Measurements from ENCODE around the gene KANTR. TPM values are rescaled to one million over a fixed set of nuclear protein-coding genes. Genes with fewer than 3 reads are reported as not detected.
A peak's percentile ranks its signal among the peaks of the same experiment; 100 is the strongest.

The KANTR gene
- total RNA-seq, 1 experiment from 2014 or later, result 7.7 TPM

DNA sequence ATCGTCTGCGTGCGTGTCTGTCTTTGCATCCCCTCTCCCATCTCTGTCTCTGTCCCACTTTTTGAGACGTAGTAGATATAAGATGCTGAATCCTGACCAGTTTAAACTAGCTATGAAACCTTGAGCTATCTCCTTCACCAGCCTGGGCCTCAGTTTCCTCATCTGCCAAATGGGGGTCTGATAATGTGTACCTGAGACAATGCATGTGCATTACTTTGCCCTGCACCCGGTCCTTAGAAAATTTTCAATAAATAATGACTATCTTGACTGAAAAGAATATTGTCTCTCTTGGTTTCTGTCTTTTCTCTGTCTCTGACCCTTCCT is 602 bp downstream of the KANTR start:
- Histone ChIP-seq H3K9me3 (ENCODE audit: control insufficient read depth, low read depth, low read length) (peaks cover 27% of the 10 kb centered on the region), H3T11ph (ENCODE audit: low read length) (no peak overlapping the region), H2AFZ (ENCODE audit: low read length) (no peak overlapping the region), H3K14ac (ENCODE audit: insufficient read depth, low read length) (no peak overlapping the region), H4K5ac (ENCODE audit: insufficient read length, low read depth, low read length) (no peak overlapping the region), H3K27ac (ENCODE audit: insufficient read length, low read depth, low read length) (no peak overlapping the region), H2BK12ac (ENCODE audit: insufficient read length, low read depth, low read length) (no peak overlapping the region), H3K56ac (ENCODE audit: insufficient read length, low read depth, low read length) (no peak overlapping the region), H2BK15ac (ENCODE audit: low read depth, low read length) (no peak overlapping the region), H3K9ac (ENCODE audit: extremely low read depth, insufficient read length, low read length) (peak overlapping the region; percentile 55), H3K4me2 (ENCODE audit: insufficient read depth, insufficient read length, low read length) (peak overlapping the region; percentile 78), H3K79me1 (ENCODE audit: insufficient read depth, low read depth, low read length, poor library complexity, severe bottlenecking) (no peaks in the 10 kb centered on the region), H4K91ac (ENCODE audit: insufficient read length, low read depth, low read length) (no peak overlapping the region), H3K4me1 (ENCODE audit: insufficient read depth, low read length) (no peaks in the 10 kb centered on the region), H3K23ac (ENCODE audit: insufficient read length, low read depth, low read length) (no peak overlapping the region), H4K8ac (replicated peaks; ENCODE audit: insufficient read length, low read depth, low read length) (no peak overlapping the region), H3K27me3 (ENCODE audit: insufficient read depth, low read length) (no peaks in the 10 kb centered on the region), H3K18ac (ENCODE audit: insufficient read length, low read depth, low read length) (no peak overlapping the region), H3K23me2 (ENCODE audit: insufficient read length, low read depth, low read length, poor library complexity, severe bottlenecking) (peaks cover 3% of the 10 kb centered on the region), H2BK20ac (ENCODE audit: low read depth, low read length, poor library complexity, severe bottlenecking) (no peak overlapping the region), H3K79me2 (ENCODE audit: insufficient read depth, low read length) (no peaks in the 10 kb centered on the region), H2AK5ac (ENCODE audit: insufficient read length, low read length) (no peak overlapping the region), H3K4ac (ENCODE audit: low read depth, low read length) (no peak overlapping the region), H2BK120ac (ENCODE audit: low read depth, low read length, poor library complexity, severe bottlenecking) (no peak overlapping the region), H2BK5ac (ENCODE audit: insufficient read length, low read length) (no peak overlapping the region), H4K20me1 (ENCODE audit: control insufficient read depth, insufficient read depth, insufficient read length) (no peaks in the 10 kb centered on the region)
- Mint-ChIP-seq H3K4me3 (peak overlapping the region; percentile 87 to 93), H3K27me3 (ENCODE audit: low read depth) (no peaks in the 10 kb centered on the region; the same call in 1 of the 2 replicates), H3K9me3 (peaks cover 51 to 67% of the 10 kb centered on the region in 2 experiments), H3K36me3 (ENCODE audit: insufficient read depth in 1 of 3, low read depth in 3 of 3) (peaks cover 4 to 6% (median 4%) of the 10 kb centered on the region in 3 experiments; a peak in 6 of 7 replicates), H3K27ac (peak overlapping the region in 1 of 3 experiments; percentile 85; a peak in 3 of 7 replicates), H3K4me1 (peaks cover 0 to 4% of the 10 kb centered on the region in 2 experiments; a peak in 1 of 4 replicates)
- TF ChIP-seq CTCF (conservative IDR thresholded peaks at IDR 0.05), result no peak
- no CpG with 5 or more reads among the region's 5 CpGs for WGBS (ENCODE audit: extremely low coverage, insufficient read length, low lambda C conversion rate)
- no peak for DNase-seq

Data from H9 (cell line).